Activated CD4-positive, alpha-beta T cell treated with anti-CD3 and anti-CD28 coated beads, Interleukin-2, Interleukin-6, amounts not matched to agents 100 ng/mL and 50 ng/mL, durations not matched to agents 16 hours and 8 hours (primary cell): Measurements from ENCODE around the gene PIK3R1.

ENCODE experiments used
- DNase-seq: peaks from one replicate; pipeline ENCODE4 v3.0.0-alpha.2; 2020

The PIK3R1 gene

DNA sequence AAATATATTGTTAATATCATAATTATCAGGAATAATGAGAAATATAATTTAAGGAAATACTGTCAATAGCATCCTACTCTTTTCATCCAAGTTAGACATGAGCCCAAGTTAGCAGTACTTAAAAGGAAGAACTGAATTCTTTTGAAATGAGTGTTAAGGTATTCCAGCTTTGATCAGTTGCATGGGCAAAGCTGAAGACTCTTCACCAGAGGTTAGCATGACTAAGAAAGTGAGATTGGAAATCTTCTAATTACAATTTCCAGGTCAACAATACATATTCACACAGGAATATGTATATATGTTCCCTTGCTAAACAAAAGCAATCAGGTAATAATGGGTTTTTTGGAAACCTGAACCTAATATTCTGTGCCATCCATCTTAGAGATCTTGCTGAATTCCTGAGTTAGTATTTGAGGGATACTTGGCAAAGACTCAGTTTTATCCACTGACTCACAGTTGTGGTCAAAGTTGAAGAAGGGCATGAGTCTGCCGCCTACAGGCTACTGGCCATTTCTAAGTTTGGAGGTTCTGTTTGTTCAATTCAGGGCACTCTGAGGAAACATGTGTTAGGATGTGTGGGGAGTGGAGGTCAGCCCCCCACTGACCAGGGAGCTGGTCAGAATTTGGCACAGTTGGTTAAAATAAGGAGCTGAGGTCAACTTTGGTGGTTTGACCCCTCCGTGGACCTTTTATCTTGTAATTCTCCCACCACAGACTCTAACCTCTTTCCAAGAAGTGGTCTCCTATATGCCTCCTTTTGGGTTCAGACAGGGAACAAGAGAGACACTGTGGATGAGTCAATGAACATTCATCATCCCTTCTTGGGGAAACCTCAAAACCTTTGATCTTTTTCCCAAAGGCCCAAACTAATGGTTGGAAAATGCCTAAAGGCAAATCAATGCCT is 118.3 kb downstream of the PIK3R1 start:
- DNase-seq, result no peak

DNA sequence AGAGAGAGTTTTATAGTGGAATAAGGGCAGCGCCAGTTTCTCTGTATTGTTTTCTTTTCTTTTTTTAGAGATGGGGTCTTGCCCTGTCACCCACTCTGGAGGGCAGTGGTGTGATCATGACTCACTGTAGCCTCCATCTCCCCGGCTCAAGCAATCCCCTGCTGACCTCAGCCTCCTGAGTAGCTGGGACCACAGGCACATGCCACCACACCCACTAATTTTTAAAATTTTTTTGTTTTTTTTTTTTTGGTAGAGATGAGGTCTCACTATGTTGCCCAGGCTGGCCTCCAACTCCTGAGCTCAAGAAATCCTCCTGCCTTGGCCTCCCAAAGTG is 119.0 kb downstream of the PIK3R1 start:
- DNase-seq, result no peak

DNA sequence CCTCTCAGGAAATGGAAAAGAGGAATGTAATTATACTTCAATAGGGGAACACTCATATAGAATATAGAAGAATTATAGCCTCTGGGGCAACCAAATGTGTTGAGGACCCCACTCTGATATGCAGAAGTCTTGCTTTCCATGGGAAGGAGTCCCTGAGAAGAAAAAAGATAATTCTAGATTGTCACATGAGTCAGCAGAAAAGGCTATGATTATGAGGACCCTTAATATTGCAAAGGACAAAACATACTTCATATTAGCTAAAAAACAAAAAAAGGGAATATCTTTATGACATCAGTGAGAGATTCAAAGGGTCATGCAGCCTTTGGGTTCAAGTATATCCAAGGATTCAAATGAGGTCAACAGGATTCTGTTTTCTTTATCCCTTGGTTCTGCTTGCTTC is 119.5 kb downstream of the PIK3R1 start:
- DNase-seq, result no peak

DNA sequence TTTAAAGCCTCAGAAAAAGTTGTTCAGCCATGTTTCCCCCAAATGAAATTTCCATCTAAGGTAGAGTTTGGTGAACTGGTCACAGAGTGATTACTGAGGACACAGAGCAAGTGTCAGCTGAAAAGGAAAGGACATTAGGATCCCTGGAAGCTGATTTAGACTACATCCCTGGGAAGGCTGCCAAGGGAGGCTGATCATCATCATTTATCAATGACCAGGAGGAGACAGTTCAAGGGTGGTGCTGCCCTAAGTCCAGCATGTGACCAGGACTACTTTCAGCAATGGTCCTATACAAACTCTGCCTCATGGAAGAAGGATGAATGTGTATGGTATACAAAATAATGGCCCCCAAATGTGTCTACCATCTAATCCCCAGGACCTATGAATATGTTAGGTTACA is 120.6 kb downstream of the PIK3R1 start:
- no peak for DNase-seq

GRCh38 chr5:68337235-68337634 is 121.7 kb downstream of the PIK3R1 start:
- DNase-seq, result no peak

DNA sequence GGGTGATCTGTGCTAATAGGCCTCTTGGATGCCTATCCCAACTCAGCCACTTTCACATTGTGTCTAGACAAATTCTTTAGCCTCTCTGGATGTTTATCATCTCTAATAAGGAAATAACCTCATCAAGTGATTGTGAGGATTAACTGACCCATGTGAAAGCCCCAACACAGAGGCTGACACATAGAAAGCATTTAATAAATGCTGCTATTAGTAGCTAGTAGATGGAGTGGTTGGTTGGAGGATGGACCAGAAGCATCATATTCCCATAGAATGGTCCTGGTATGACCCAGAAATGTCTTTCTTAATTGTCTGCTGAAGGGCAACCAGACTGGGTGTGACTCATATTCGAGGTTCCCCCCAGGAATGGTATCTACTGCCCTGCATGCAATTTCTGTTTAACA is 124.4 kb downstream of the PIK3R1 start:
- no peak for DNase-seq

GRCh38 chr5:68341006-68341405 is 125.5 kb downstream of the PIK3R1 start:
- DNase-seq, result no peak

DNA sequence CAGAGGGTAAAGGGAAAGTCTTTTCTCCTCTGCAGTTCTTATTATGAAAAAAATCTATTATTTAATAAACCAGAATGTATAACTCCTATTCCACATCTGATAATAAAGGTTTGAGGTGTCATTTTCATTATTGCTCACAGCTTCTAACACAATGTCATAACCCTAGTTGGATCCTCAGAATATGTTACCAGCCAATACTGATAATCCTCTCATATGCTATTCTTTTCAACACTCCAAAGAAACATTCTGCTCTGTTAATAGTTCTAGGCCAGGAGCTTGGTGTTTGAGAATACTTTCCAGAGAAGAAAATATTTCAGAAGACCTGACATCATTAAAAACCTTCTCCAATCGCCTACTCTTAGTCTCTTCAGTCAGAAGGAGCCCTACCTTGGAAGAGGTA is 127.1 kb downstream of the PIK3R1 start:
- DNase-seq, result peak; percentile 20

DNA sequence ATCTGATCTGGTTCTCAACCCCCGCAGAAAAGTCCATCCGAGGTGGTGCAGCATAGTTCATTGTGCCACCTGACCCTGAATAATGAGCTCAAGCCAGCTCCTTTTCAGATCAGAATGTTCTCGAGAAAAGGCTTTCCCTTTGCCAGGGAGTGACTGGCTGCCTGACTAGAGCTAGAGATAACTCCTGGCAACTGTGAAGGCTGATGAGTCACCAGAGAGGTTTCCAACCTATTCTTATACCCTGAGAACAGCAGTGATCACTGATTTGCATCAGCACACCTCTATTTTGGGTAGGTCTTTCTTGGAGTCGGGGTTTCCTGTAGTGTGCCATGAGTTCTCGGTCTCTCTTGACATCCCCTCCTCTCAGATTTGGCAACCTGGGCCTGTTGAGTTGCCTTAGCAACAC is 127.9 kb downstream of the PIK3R1 start:
- peak; percentile 71 for DNase-seq

DNA sequence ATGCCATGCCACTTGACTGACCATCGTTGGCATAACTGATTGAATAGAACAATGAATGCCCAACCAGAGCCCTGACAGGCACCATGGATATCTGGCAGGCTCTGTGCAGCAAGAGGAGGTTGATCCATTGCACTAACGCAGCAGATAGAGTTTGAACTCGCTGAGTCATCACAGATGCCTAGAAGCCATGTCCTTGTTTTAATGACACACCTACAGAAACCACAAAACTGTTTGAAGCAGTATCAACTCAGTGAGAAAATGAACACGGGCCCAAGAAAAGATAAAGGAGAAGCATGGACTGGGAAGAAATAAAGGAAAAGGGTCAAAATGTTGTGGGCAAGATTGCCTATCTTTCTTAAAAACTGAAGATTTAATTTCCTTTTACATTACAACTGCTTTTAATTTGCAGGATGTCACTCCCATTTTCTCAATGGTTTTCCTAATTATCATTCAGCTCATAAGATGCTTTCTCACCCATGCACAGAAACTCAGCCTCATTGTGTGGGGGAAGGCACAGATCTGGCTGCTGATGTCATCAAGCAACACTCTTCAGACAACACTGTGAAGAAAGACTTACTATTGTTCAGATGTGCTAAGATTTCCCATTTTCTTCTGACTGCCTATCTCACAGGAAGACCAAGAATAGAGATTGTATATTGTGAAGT is 129.0 kb downstream of the PIK3R1 start:
- DNase-seq, result peak; percentile 52

- no peak for DNase-seq
Measured at GRCh38 chr5:68345171-68345570, 129.6 kb downstream of the PIK3R1 start.

- DNase-seq, result no peak
Measured at GRCh38 chr5:68345582-68345981, 130.0 kb downstream of the PIK3R1 start.

DNA sequence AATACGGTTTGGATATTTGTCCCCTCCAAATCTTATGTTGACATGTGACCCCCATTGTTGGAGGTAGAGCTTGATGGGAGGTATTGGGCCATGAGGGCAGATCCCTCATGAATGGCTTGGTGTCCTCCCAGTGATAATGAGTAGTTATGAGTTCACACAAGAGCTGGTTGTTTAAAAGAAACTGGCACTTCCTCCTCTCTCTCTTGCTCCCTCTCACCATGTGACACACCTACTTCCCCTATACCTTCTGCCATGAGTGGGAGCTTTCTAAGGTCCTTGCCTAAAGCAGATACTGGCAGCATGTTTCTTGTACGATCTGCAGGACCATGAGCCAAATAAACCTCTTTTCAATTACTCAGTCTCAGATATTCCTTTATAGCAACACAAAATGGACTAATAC is 132.0 kb downstream of the PIK3R1 start:
- no peak for DNase-seq

DNA sequence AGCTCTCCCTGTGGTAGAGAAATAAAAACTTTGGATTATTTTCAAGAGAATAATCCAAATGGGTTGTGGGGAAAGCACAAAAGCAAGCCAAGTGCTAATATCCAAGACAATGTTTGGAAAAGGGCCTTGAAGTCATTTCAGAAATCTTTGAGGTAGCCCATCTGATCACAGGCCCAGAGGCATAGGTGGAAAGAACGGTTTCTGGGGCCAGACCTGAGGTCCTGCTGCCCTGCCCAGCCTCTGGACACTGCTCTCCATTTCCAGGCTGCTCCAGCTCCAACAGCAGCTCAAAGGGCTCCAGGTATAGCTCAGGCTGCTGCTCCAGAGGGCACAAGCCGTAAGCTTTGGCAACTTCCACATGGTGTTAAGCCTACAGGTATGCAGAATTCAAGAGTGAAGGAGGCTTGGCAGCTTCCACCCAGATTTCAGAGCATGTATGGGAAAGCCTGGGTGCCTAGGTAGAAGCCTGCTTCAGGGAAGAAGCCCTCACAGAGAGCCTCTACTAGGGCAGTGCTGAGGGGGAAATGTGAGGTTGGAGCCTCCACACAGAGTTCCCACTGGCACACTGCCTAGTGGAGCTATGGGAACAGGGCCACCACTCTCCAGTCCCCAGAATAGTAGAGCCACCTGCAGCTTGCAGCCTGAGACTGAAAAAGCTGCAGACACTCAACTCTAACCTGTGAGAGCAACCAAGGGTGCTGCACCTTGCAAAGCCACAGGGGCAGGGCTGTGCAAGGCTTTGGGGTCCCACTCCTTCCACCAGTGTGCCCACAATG is 133.1 kb downstream of the PIK3R1 start:
- no peak for DNase-seq

DNA sequence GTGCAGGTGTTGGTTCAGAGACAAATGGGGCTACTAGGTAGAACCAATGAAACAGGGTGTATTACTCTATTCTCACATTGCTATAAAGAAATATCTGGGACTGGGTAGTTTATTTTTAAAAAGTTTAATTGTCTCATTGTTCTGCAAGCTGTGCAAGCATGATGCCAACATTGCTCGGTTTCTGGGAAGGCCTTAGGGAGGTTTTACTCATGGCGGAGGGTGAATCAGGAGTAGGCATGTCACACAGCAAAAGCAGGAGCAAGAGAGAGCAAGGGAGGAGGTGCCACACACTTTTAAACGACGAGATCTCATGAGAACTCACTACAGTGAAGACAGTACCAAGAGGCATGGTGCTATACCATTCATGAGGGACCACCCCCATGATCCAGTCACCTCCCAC is 134.6 kb downstream of the PIK3R1 start:
- DNase-seq, result no peak
